Cardiac muscle cell (in vitro differentiated cells and primary cell): ENCODE results near the gene SCARF2. TPM values are rescaled to one million over a fixed set of nuclear protein-coding genes. Genes with fewer than 3 reads are reported as not detected.

Source experiments
- DNase-seq, 2 donors: peaks; one replicate each; pipeline versions ENCODE4 v3.0.0 to v3.0.0-alpha.2; 2010 to 2017; ENCODE audit warnings: low read depth in 1 of 2, low spot score in 1 of 2
- H3K27ac ChIP-seq: fragments of 200-600 bp; sonication (generic); 2 replicates; pipeline ENCODE4 v1.5.1; 2016
- H3K27me3 ChIP-seq: fragments of 200-600 bp; sonication (generic); 2 replicates; pipeline ENCODE4 v1.6.0; 2016; ENCODE audit warnings: control low read depth
- H3K36me3 ChIP-seq: fragments of 200-600 bp; sonication (generic); 2 replicates; pipeline ENCODE4 v1.5.1; 2016; ENCODE audit warnings: control low read depth
- H3K4me1 ChIP-seq: fragments of 200-600 bp; sonication (generic); 2 replicates; pipeline ENCODE4 v1.8.1; 2017; ENCODE audit warnings: low read depth, mild to moderate bottlenecking, mixed run types
- H3K4me3 ChIP-seq: fragments of 200-600 bp; sonication (generic); 2 replicates; pipeline ENCODE4 v1.5.1; 2016; ENCODE audit warnings: mild to moderate bottlenecking
- H3K9me3 ChIP-seq: fragments of 200-600 bp; sonication (generic); 2 replicates; pipeline ENCODE4 v1.5.1; 2017; ENCODE audit warnings: low read depth, mild to moderate bottlenecking, control low read depth
- polyA plus RNA-seq: library from polyadenylated mRNA; unstranded; fragments of >200 nt; fragmentation: Nextera tagmentation; extraction: Ambion mirVana; gene quantifications from 2 replicates; pipeline ENCODE4 v1.2.1, GENCODE V29; 2016
- total RNA-seq: library from RNA; depleted of rRNA; stranded (reverse); fragments of >200 nt; gene quantifications from 2 replicates; pipeline ENCODE4 v1.2.3, GENCODE V29; 2016
- TF ChIP-seq, protein P1 (sequence below): IDR thresholded peaks from 2 replicates; pipeline ENCODE4 v1.5.1; 2012; ENCODE audit warnings: low read depth, mild to moderate bottlenecking, low read length

The SCARF2 gene
- total and polyA plus RNA-seq, 2 experiments from 2014 or later: 38.0 to 66.1 TPM

DNA sequence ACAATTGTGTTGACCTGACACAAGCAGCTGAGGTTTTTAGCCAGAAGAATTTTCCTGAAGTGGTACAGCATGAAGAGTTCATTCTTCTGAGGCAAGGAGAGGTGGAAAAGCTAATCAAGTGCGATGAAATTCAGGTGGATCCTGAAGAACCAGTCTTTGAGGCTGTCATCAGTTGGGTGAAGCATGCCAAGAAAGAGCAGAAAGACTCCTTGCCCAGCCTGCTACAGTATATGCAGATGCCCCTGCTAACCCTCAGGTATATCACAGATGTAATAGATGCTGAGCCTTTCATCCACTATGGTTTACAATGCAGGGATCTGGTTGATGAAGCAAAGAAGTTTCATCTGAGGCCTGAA is 12.9 kb upstream of the SCARF2 start:
- Histone ChIP-seq H3K36me3 (peaks cover 7% of the 10 kb centered on the region), H3K4me3 (no peak overlapping the region), H3K27ac (no peak overlapping the region), H3K27me3 (no peaks in the 10 kb centered on the region), H3K4me1 (no peaks in the 10 kb centered on the region), H3K9me3 (no peaks in the 10 kb centered on the region)
- no peak for DNase-seq
- TF ChIP-seq, protein P1, sequence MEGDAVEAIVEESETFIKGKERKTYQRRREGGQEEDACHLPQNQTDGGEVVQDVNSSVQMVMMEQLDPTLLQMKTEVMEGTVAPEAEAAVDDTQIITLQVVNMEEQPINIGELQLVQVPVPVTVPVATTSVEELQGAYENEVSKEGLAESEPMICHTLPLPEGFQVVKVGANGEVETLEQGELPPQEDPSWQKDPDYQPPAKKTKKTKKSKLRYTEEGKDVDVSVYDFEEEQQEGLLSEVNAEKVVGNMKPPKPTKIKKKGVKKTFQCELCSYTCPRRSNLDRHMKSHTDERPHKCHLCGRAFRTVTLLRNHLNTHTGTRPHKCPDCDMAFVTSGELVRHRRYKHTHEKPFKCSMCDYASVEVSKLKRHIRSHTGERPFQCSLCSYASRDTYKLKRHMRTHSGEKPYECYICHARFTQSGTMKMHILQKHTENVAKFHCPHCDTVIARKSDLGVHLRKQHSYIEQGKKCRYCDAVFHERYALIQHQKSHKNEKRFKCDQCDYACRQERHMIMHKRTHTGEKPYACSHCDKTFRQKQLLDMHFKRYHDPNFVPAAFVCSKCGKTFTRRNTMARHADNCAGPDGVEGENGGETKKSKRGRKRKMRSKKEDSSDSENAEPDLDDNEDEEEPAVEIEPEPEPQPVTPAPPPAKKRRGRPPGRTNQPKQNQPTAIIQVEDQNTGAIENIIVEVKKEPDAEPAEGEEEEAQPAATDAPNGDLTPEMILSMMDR: no peak

DNA sequence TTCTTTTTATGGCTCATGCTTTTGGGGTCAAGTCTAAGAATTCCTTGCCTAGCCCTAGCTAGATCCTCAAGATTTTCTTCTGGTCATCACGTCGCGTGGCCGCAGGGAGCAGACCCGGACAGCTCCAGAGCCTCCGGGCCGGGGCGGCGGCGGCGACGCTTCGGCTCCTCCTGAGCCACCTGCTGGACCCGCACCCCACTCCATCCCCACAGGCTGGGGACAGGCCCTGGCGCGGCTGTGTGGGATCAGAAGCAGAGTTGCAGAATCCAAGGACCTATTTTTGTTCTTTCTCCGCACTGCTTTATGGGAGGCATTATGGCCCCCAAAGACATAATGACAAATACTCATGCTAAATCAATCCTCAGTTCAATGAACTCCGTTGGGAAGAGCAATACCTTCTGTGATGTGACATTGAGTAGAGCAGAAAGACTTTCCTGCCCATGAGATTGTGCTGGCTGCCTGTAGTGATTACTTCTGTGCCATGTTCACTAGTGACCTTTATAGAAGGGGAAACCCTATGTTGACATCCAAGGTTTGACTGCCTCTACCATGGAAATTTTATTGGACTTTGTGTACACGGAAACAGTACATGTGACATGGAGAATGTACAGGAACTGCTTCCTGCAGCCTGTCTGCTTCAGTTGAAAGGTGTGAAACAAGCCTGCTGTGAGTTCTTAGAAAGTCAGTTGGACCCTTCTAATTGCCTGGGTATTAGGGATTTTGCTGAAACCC is 12.4 kb upstream of the SCARF2 start:
- Histone ChIP-seq H3K27ac (no peak overlapping the region), H3K9me3 (no peaks in the 10 kb centered on the region), H3K4me3 (no peak overlapping the region), H3K36me3 (peaks cover 11% of the 10 kb centered on the region), H3K4me1 (no peaks in the 10 kb centered on the region), H3K27me3 (no peaks in the 10 kb centered on the region)
- TF ChIP-seq, protein P1: no peak
- DNase-seq: no peak

DNA sequence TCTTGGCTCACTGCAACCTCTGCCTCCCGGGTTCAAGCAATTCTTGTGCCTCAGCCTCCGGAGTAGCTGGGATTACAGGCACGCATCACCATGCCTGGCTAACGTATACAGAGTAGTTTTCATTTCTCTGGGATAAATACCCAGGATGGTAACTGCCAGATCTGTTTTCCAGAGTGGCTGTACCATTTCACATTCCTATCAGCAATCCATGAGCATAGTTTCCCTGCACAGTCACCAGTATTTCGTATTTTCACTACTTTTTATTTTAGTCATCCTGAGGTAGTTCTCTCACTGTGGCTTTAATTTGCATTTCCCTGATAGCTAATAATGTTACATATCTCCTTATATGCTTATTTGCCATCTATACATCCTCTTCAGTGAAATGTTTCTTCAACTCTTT is 11.0 kb upstream of the SCARF2 start:
- H3K36me3 ChIP-seq: peaks cover 14% of the 10 kb centered on the region
- H3K9me3 ChIP-seq: no peaks in the 10 kb centered on the region
- H3K27me3 ChIP-seq: no peaks in the 10 kb centered on the region
- no peaks in the 10 kb centered on the region for H3K4me1 ChIP-seq
- H3K27ac ChIP-seq: no peak overlapping the region
- no peak for DNase-seq
- H3K4me3 ChIP-seq: no peak overlapping the region
- TF ChIP-seq, protein P1: no peak

DNA sequence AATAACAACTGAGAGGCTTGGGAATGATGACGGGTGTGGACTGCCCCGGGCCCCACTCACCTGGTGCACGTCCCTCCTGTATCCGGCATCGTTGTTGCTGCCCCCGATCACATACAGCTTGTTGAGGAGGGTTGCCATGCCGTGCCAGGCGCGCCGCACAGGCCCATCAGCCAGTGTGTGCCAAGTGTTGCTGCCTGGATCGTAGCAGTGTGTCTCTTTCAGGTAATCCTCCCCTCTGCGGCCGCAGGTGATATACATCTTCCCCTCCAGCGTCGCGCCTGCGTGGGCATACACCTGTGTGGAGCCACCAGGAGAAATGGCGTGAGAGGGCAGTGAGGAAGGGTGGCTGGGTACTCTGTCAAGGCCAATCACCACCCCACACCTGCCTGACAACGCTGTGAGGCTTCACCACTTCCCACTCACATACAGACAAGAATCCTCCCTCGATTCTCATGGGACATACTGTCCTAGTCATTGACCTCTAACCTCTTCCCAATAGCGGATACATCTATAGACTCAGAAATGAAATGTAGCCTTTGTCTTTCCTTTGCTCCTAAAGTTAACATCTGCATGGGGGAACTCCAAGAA is 8.9 kb upstream of the SCARF2 start:
- DNase-seq: no peak
- Histone ChIP-seq H3K4me3 (no peak overlapping the region), H3K27me3 (no peaks in the 10 kb centered on the region), H3K27ac (no peak overlapping the region), H3K36me3 (peaks cover 17% of the 10 kb centered on the region), H3K4me1 (no peaks in the 10 kb centered on the region), H3K9me3 (no peaks in the 10 kb centered on the region)
- TF ChIP-seq, protein P1: no peak

DNA sequence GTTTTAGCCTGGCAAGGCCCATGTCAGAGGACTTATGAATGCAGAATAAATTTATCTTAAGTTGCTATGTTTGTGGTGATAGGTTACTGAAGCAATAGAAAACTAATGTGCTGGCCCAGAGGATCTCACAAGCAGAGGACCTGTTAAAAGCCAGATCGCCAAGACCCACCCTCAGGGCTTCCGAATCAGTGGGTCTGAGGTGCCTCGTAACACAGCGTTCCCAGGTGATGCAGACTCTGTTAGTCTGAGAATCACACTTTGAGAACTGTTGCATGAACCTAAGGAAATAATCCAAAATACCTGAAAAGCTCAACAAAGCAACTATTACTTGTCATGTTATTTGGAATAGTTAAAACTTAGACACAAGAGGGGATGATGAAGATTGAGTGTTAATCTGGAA is 6.7 kb upstream of the SCARF2 start:
- TF ChIP-seq, protein P1: no peak
- H3K27ac ChIP-seq: no peak overlapping the region

More for the DNA sequence above, 6.7 kb upstream of the SCARF2 start:
- H3K27me3 ChIP-seq: no peaks in the 10 kb centered on the region
- peaks cover 17% of the 10 kb centered on the region for H3K36me3 ChIP-seq
- no peak overlapping the region for H3K4me3 ChIP-seq
- DNase-seq: no peak
- no peaks in the 10 kb centered on the region for H3K4me1 ChIP-seq
- H3K9me3 ChIP-seq: no peaks in the 10 kb centered on the region
